Neural cell (in vitro differentiated cells): ENCODE results near the gene KCNH6. TPM values are rescaled to one million over a fixed set of nuclear protein-coding genes. Genes with fewer than 3 reads are reported as not detected.

Experiments
- H2AFZ ChIP-seq: fragments of 200-600, 300-800 bp; sonication (generic), shearing (Covaris generic); 2 replicates; pipeline ENCODE4 v1.6.0; 2014; ENCODE audit warnings: low read depth, mild to moderate bottlenecking, antibody characterized with exemption, low read length, moderate library complexity
- H3F3A ChIP-seq: fragments of 200-600 bp; shearing (Covaris generic); 2 replicates; pipeline ENCODE4 v1.6.1; 2016; ENCODE audit warnings: mild to moderate bottlenecking, moderate library complexity, mixed read lengths, antibody characterized with exemption, low read length; ENCODE audit not compliant: insufficient read depth, poor library complexity, severe bottlenecking
- H3K27ac ChIP-seq: fragments of 200-600, 300-800 bp; sonication (generic), shearing (Covaris generic); 2 replicates; pipeline ENCODE4 v1.5.1; 2014; ENCODE audit warnings: mild to moderate bottlenecking, low read length, moderate library complexity
- H3K27me3 ChIP-seq: fragments of 300-800, 200-600 bp; sonication (generic), shearing (Covaris generic); 2 replicates; pipeline ENCODE4 v1.6.0; 2014; ENCODE audit warnings: mild to moderate bottlenecking, low read depth, low read length, moderate library complexity; ENCODE audit not compliant: insufficient read depth
- H3K36me3 ChIP-seq: fragments of 300-800, 200-600 bp; sonication (generic), shearing (Covaris generic); 2 replicates; pipeline ENCODE4 v1.5.1; 2014; ENCODE audit warnings: mild to moderate bottlenecking, antibody characterized with exemption, low read length, moderate library complexity; ENCODE audit not compliant: insufficient read depth
- H3K4me2 ChIP-seq: fragments of 300-800, 200-600 bp; sonication (generic), shearing (Covaris generic); 2 replicates; pipeline ENCODE4 v1.6.0; 2014; ENCODE audit warnings: mild to moderate bottlenecking, low read length
- H3K4me3 ChIP-seq: fragments of 300-800, 200-600 bp; sonication (generic), shearing (Covaris generic); 2 replicates; pipeline ENCODE4 v1.5.1; 2014; ENCODE audit warnings: mild to moderate bottlenecking, low read length, moderate library complexity
- H3K79me2 ChIP-seq: fragments of 200-600 bp; shearing (Covaris generic); replicated peaks from 2 replicates; pipeline ENCODE4 v1.6.0; 2014; ENCODE audit warnings: mild to moderate bottlenecking, low read length, moderate library complexity; ENCODE audit not compliant: insufficient read depth
- H3K9ac ChIP-seq: fragments of 300-800, 200-600 bp; sonication (generic), shearing (Covaris generic); 2 replicates; pipeline ENCODE4 v1.6.1; 2016; ENCODE audit warnings: mild to moderate bottlenecking, low read length, mixed read lengths
- H3K9me2 ChIP-seq: fragments of 200-600 bp; shearing (Covaris generic); 2 replicates; pipeline ENCODE4 v1.6.1; 2016; ENCODE audit warnings: mild to moderate bottlenecking, low read length, mixed read lengths; ENCODE audit not compliant: insufficient read depth
- H3K9me3 ChIP-seq: fragments of 200-600, 300-800 bp; sonication (generic), shearing (Covaris generic); 2 replicates; pipeline ENCODE4 v1.6.1; 2016; ENCODE audit warnings: mild to moderate bottlenecking, mixed run types, low read length, moderate library complexity, mixed read lengths
- H4K20me1 ChIP-seq: fragments of 200-600 bp; shearing (Covaris generic); 2 replicates; pipeline ENCODE4 v1.6.1; 2016; ENCODE audit warnings: mild to moderate bottlenecking, mixed run types; ENCODE audit not compliant: insufficient read depth
- CTCF ChIP-seq: fragments of 450-650 bp; IDR thresholded peaks from 2 replicates; pipeline ENCODE4 v1.5.1; 2014; ENCODE audit warnings: antibody characterized with exemption, mild to moderate bottlenecking, moderate library complexity; ENCODE audit not compliant: poor library complexity, severe bottlenecking
- EP300 ChIP-seq: fragments of 450-650 bp; conservative IDR thresholded peaks from 2 replicates; pipeline ENCODE4 v1.6.1; 2014; ENCODE audit warnings: antibody characterized with exemption, mild to moderate bottlenecking, moderate library complexity; ENCODE audit not compliant: poor library complexity, severe bottlenecking
- EZH2 ChIP-seq: fragments of 200-600, 300-800 bp; shearing (Covaris generic), sonication (generic); IDR thresholded peaks from 2 replicates; pipeline ENCODE4 v1.6.1; 2014; ENCODE audit warnings: antibody characterized with exemption, low read length, borderline replicate concordance, mild to moderate bottlenecking; ENCODE audit not compliant: insufficient read depth, poor library complexity, severe bottlenecking
- MXI1 ChIP-seq: fragments of 450-650 bp; conservative IDR thresholded peaks from 2 replicates; pipeline ENCODE4 v1.6.1; 2014; ENCODE audit warnings: antibody characterized with exemption, mild to moderate bottlenecking; ENCODE audit not compliant: poor library complexity, severe bottlenecking
- POLR2AphosphoS5 ChIP-seq: IDR thresholded peaks from 2 replicates; pipeline ENCODE4 v1.6.1; 2012
- RAD21 ChIP-seq: fragments of 450-650 bp; conservative IDR thresholded peaks from 2 replicates; pipeline ENCODE4 v1.6.1; 2014; ENCODE audit warnings: antibody characterized with exemption, mild to moderate bottlenecking, moderate library complexity
- SMC3 ChIP-seq: fragments of 450-650 bp; conservative IDR thresholded peaks from 2 replicates; pipeline ENCODE4 v1.6.1; 2014; ENCODE audit warnings: antibody characterized with exemption, mild to moderate bottlenecking, moderate library complexity; ENCODE audit not compliant: poor library complexity
- TAF1 ChIP-seq: IDR thresholded peaks from 2 replicates; pipeline ENCODE4 v1.6.1; 2012; ENCODE audit warnings: low read depth
- polyA plus RNA-seq: library from polyadenylated mRNA; depleted of rRNA; stranded (reverse); fragments of >200 nt; gene quantifications from 2 replicates; pipeline ENCODE4 v1.2.3, GENCODE V29; 2014
- TF ChIP-seq, protein P1 (sequence below): IDR thresholded peaks from 2 replicates; pipeline ENCODE4 v1.6.1; 2012; ENCODE audit warnings: borderline replicate concordance

KCNH6 gene
- polyA plus RNA-seq, 1 donor from 2014 or later, result not detected

GRCh38 chr17:63587770-63588169, 64.6 kb downstream of the KCNH6 start:
- no peak overlapping the region for H3K27ac ChIP-seq
- no peaks in the 10 kb centered on the region for H3K9me2 ChIP-seq
- peaks cover 10% of the 10 kb centered on the region for H3K36me3 ChIP-seq
- no peaks in the 10 kb centered on the region for H3K79me2 ChIP-seq
- H3K9ac ChIP-seq, result no peak overlapping the region
- no peak overlapping the region for H2AFZ ChIP-seq
- no peaks in the 10 kb centered on the region for H4K20me1 ChIP-seq
- H3K9me3 ChIP-seq, result no peaks in the 10 kb centered on the region
- no peak overlapping the region for H3K4me2 ChIP-seq
- H3K4me3 ChIP-seq, result no peak overlapping the region
- no peak for TF ChIP-seq SMC3
- TF ChIP-seq, protein P1, sequence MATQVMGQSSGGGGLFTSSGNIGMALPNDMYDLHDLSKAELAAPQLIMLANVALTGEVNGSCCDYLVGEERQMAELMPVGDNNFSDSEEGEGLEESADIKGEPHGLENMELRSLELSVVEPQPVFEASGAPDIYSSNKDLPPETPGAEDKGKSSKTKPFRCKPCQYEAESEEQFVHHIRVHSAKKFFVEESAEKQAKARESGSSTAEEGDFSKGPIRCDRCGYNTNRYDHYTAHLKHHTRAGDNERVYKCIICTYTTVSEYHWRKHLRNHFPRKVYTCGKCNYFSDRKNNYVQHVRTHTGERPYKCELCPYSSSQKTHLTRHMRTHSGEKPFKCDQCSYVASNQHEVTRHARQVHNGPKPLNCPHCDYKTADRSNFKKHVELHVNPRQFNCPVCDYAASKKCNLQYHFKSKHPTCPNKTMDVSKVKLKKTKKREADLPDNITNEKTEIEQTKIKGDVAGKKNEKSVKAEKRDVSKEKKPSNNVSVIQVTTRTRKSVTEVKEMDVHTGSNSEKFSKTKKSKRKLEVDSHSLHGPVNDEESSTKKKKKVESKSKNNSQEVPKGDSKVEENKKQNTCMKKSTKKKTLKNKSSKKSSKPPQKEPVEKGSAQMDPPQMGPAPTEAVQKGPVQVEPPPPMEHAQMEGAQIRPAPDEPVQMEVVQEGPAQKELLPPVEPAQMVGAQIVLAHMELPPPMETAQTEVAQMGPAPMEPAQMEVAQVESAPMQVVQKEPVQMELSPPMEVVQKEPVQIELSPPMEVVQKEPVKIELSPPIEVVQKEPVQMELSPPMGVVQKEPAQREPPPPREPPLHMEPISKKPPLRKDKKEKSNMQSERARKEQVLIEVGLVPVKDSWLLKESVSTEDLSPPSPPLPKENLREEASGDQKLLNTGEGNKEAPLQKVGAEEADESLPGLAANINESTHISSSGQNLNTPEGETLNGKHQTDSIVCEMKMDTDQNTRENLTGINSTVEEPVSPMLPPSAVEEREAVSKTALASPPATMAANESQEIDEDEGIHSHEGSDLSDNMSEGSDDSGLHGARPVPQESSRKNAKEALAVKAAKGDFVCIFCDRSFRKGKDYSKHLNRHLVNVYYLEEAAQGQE, result no peak
- TF ChIP-seq EZH2, result no peak
- TF ChIP-seq CTCF, result no peak
- TF ChIP-seq POLR2AphosphoS5, result no peak
- TF ChIP-seq MXI1, result no peak
- TF ChIP-seq TAF1, result no peak
- H3F3A ChIP-seq, result no peaks in the 10 kb centered on the region
- H3K27me3 ChIP-seq, result no peaks in the 10 kb centered on the region

- Histone ChIP-seq H4K20me1 (no peaks in the 10 kb centered on the region), H3K9me2 (no peaks in the 10 kb centered on the region), H3K4me3 (no peak overlapping the region), H3K4me2 (no peak overlapping the region), H3K9me3 (no peaks in the 10 kb centered on the region), H3K27ac (no peak overlapping the region), H3K27me3 (no peaks in the 10 kb centered on the region), H3F3A (no peaks in the 10 kb centered on the region), H3K36me3 (peaks cover 10% of the 10 kb centered on the region), H2AFZ (no peak overlapping the region), H3K9ac (no peak overlapping the region), H3K79me2 (no peaks in the 10 kb centered on the region)
- no peak for TF ChIP-seq POLR2AphosphoS5
- TF ChIP-seq RAD21, result no peak
- TF ChIP-seq EZH2, result no peak
- TF ChIP-seq, protein P1, result no peak
- no peak for TF ChIP-seq EP300
- no peak for TF ChIP-seq MXI1
- TF ChIP-seq CTCF, result no peak
- no peak for TF ChIP-seq TAF1
- no peak for TF ChIP-seq SMC3
Measured at GRCh38 chr17:63588797-63589196, 65.6 kb downstream of the KCNH6 start.
